NCI-H2029 (cell line): Measurements from ENCODE around the gene KLHL30.

Experiments
- DNase-seq: peaks from one replicate; lab custom pipeline; 2025; lab: John Stamatoyannopoulos, UW

KLHL30 gene, protein sequence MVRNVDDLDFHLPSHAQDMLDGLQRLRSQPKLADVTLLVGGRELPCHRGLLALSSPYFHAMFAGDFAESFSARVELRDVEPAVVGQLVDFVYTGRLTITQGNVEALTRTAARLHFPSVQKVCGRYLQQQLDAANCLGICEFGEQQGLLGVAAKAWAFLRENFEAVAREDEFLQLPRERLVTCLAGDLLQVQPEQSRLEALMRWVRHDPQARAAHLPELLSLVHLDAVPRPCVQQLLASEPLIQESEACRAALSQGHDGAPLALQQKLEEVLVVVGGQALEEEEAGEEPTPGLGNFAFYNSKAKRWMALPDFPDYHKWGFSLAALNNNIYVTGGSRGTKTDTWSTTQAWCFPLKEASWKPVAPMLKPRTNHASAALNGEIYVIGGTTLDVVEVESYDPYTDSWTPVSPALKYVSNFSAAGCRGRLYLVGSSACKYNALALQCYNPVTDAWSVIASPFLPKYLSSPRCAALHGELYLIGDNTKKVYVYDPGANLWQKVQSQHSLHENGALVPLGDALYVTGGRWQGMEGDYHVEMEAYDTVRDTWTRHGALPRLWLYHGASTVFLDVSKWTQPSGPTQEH

DNA sequence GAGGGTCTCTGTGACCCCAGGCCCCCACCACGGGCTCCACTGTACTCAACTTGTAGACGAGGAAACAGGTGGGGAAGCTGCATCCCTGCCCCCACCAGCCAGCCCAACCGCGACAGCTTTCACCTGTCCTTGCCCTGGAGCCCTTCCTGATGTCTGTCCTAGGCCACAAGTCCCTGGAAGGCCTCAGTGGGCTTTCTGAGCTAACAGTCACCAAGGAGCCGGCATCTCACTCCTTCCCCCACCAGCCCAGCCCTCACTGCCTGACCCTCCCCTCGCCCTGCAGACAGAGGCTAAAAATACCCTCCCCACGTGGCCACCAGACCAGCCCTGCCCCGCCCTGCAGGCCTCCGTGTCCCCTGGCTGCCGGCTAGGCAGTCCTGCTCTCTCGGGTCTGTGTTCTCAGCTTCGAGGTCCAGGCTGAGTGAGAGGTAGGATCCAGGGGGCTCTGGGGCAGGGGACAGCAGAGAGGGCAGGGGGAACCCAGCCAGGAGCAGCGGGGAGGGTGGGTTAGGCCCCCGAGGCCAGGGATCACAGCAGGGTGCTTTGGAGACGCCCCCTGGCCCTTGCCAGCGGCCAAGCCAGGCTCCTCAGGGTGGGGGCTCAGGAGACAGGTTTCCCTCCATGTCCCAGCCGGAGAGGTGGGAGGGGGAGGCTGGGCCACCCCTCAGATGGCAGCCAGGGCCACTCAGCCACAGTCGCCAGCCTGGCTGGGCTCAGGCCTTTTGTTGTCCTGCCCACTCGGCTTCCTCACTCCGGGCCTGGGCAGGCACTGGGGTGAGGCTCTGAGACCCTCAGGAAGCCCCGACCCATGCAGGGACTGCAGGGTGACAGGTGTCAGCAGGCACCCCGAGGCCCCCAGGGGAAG, at the start of gene KLHL30:
Gene KLHL30 (plus strand): TSS at position 338 of the 865 bp plus-strand sequence. CDS start 2,087 bp downstream, outside the sequence.
- no peak for DNase-seq

DNA sequence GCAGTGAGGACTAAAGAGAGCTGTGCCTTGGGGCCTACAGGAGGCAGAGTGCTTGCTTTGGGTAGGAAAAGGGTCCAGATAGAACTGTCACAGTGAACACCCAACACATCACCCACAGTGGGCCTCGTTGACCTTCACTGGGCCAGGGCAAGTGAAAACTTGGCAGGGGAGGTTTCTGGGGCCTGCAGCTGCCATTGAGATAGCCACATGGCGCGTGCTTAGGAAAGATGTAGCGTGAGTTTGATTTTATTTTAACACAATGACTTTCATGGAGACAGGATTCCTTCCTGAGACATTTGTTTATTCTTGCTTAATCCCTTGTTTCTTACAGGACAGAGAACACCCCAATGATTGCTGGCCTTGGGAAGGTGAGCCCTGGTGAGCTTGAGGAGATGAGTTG, 47.6 kb upstream of the KLHL30 start:
- no peak for DNase-seq

DNA sequence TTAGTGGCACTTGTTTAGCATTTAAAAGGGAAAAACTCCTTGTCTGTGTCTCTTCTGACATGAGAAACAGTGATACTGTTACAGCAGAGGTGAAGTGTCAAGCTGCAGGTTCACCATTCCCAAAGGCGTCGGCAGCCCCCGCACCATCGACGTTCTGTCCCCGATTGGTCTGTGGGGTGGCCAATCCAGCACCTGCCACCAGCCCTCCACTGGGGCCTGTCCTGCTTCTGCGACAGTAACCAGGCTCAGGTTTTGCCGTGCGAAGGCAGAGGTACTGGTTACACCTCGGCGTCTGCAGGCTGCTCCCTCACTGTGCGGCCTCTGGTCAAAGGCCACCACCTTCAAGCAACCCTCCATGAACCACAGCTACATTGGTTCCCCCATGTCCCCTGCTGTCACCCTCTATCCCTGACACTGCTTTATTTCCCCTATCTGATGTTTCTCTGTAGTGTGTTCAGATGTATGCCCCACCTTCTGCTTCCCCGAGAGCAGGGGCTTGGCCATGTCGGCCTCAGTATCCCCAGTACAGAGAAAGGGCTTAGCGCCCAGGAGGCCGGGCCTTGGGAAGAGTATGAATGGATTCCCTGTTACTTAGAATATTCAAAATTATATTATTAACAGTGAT, 46.9 kb upstream of the KLHL30 start:
- DNase-seq, result no peak

DNA sequence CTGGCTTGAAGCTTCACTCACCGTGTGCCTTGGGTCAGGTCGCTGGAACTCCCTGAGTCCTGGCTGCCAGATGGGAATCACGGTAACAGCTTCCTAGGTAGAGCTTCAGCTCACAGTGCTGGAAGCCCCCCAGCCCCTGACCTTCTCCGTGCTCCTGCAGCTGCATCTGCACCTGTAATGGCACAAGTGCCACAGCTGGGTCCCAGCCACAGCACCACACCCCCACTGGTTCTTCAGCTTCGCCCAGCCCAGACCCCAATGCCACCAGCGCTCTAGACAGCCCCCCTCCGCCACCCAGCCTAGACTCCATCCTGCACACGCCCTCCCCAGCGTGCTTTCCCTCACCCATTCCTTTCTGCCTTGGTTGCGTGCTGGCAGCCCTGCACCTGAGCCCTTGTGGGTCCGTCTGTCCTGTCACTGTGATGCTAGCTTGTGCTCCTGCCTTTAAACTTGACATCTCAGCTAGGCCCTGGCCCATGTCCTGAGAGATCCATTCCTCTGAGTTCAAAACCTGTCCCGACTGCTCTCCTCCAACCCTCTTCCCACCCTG, 45.9 kb upstream of the KLHL30 start:
- DNase-seq, result no peak

DNA sequence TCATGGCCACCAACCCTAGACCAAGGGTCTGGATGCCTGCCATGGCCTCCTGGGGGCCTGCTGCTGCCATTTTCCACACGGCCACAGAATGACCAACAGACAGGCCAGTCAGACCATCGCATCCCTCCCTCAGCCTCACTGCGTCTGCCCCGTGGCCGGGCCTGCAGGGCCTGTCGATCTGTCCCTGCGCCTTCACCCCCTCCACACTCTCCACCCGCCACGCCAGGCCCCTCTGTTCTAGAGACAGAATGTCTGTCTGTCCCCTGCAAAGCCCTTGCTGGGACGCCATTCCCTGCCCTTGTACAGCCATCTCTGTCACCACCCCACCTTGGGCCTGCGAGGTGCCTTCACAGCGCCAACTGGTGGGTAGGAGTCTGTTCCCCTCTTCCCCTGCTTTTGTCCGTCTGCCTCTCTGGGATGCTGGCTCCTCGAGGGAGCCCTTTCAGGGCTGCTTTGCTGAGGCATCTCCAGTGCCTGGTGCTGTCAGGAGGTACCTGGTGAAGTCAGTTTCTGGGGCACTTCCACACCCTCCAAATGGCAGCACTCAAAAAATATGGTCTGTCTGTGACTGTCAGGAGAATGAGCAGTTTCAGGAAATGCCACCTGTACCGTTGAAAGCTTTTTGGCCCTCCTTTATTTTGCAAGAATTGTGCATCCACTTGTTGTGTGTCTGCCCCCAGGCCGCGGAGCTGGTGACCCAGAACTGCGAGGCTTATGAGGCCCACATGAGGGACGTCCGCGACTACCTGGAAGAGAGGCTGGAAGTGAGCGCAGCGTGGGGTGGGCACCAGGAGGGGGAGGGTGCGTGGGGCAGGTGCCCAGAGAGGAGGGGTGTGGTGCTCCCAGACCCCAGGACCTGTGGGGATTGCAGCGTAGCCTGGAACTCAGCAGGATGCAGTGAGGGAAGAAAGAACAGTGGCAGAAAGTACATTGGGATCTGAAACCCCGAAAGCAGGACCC, 45.0 kb upstream of the KLHL30 start:
- DNase-seq, result no peak

DNA sequence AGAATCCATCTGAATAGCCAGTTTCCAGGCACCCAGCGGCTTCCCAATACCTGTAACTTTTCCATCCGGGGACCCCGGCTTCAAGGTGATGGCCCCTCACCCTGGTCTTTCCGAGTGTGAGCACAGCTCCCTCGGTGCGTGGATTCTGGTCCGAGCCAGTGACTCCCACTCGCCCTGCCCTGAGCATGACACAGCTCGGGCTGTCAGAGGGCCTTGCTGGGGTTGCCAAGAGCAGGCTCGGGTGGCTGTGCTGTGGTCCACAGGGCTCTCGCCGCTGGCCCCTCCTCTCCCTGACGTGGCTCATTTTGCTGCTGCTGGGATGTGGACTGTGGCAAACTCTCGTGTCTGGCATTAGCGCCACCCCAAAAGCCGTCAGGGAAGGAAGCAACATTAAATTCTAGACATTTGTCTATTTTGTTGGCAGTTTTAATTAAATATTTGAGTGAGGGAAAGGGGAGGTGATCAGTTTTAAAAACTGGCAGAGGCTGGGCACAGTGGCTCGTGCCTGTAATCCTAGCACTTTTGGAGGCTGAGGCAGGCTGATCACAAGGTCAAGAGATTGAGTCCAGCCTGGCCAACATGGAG, 43.9 kb upstream of the KLHL30 start:
- DNase-seq, result no peak

DNA sequence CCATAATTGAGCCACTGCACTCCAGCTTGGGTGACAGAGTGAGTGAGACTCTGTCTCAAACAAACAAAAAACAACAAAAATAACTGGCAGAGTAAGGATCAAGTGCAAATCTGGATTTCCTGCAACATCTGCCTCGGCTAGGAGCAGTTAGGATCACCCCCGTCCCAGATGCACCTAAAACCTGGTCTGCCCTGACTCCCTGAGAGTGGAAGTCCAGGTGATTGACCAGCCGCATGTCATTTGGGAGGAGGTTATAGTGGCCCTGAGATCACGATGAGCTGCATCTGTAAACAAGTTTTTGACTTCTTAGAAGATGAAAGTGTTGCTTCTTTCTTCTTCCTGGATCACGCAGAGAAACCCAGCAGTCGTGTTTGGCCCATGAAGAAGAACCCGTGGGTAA, 43.3 kb upstream of the KLHL30 start:
- no peak for DNase-seq

DNA sequence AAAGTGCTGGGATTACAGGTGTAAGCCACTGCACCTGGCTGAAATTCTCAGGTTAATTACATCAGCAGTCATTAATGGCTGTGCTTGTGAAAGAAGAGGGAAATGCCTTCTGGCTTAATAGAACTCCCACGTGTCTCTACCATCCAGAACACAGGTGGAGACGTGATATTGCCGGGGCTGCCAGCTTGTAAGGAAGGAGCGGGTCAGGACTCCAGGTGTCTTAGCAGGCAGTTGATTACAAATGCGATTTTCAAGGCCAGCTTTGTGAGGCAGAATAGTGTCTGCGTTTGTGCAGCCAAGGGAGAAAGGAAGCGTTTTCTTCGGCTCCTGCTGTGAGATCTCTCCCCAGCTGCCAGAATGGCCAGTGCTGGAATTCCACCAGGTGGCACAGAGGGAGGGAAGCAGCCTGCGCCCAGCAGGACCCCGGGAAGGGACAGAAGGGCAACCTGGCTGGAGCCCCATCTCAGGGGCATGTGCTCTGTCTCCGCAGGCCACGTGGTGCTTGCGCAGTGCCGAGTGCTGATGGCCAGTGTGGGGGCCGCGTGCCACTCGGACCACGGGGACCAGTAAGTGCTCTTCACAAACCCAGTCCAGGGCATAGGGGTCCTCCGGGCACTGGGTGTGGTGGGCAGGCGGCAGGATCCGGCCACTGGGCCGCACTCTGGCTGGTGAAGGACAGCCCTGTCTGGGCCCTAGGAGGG, 42.0 kb upstream of the KLHL30 start:
- DNase-seq, result peak; percentile 29

DNA sequence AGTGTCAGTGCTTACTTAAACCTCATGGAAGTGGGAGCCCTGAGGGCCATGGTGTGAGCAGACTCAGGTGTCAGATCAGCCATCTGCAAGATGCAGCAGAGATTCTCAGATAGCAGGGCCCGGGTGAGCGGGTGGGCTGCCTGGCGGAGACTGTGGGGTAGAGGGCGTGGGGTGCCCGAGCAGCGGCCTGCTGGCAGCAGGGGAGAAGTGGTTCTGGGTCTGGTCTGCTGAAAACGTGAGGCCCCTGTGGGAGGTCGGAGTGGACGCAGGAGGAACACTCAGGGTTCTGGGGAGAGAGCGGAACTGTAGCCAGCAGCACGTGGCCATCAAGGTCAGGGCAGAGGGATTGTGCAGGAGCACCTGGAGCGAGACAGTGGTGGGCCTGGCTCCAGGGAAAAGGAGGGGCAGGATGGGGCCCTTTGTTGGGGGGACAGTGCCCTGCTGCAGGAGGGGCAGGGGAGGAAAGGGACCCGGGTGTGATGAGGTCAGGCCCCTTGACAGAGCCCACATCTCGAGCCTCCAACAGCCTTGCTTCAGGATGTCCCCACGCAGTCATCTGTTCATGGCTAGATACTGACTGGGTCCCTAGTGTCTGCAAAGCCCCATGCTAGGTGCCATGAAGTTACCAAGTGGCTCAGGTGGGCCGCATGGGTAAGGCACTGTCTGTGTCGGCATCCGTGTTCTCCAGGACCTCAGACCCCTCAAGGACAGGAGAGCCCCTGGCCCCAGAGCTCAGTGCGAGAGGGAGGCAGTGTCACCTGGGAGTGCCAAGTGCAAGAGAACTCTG, 41.1 kb upstream of the KLHL30 start:
- no peak for DNase-seq

DNA sequence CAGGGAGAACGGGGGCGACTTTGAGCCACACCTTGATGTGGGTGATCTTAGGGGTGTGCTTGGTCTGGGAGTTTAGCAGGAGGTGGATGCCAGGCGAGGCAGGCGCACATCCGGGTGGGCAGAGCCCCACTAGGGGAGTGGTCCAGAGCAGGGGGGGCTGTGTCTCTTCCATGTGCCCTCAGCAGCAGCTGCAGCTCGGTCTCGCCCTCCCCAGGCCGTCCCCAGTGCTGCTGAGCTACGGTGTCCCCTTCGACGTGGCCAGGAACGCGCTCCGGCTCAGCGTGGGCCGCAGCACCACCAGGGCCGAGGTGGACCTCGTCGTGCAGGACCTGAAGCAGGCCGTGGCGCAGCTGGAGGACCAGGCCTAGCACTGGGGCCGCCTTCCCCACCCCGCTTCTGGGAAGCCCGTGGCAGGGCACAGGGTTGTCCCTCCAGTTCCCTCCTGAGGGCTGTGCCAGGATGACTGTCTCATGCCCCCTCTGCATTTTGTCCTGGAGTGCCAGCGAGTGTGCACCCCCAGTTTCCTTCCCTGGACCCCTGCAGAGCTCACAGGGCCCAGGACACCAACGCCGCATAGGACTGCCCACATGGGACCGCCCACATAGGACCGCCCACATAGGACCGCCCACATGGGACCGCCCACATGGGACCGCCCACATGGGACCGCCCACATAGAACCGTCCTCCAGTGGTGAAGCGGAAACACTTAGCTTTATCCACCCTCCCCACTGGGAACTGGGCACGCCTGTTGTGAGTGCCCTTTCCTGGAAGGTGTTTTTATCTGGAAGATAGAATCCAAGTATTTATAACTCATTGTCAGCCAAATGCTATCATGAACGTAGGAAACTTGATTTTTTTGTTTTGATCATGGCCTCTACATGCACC, 40.2 kb upstream of the KLHL30 start:
- peak; percentile 81 for DNase-seq

DNA sequence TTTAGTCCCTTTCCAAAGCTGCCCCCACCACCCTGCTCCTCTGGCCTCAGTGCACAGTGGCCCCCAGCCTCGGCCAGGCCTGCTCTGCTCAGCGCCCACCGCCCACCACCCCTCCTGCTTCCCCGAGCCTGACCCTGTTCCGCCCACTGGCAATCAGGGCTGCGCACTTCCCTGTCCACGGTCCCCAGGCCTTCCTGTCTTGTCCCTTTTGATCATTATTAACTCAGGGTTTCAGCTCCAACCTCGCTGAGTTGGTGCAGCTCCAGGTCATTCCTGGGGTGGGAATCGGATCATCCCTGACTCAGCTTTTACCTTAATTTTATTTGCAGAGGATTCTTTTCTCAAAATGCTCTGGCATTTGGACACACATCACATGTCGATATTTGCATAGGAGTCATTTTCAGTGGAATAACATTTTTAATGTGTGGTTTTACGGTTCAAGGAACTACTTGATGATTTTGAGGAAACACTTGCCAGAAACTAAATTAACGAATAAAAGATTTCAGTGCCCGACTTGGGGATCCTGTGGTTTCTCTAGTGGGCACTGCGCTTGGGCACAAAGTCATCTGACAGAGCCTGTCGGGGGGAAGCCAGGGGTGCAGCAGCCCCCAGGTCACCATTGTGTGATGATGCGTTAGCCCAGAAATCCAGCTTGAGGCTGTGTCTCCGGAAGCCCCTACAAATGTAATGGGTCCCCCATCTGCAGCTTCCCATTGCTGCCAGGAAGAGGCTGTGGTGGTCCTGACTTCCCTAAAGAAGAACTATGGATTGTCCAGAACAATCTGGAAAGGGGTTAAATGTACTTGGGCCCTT, 39.4 kb upstream of the KLHL30 start:
- no peak for DNase-seq

DNA sequence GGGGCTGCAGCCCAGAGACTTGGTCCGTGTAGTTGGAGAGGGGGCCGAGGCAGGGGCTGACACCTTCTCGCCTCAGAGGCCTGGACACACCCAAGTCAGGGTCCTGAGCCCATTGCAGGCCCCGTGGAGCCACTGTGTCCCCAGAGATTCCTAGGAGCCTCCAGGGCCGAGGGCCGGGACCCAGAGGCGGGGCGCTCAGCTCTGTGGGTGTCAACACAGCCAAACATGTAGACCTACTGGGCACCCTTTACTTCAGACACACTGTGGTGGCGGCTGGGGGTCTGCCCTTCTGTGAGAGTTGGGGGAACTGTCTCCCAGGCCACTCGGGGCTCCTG, 38.8 kb upstream of the KLHL30 start:
- DNase-seq, result no peak

DNA sequence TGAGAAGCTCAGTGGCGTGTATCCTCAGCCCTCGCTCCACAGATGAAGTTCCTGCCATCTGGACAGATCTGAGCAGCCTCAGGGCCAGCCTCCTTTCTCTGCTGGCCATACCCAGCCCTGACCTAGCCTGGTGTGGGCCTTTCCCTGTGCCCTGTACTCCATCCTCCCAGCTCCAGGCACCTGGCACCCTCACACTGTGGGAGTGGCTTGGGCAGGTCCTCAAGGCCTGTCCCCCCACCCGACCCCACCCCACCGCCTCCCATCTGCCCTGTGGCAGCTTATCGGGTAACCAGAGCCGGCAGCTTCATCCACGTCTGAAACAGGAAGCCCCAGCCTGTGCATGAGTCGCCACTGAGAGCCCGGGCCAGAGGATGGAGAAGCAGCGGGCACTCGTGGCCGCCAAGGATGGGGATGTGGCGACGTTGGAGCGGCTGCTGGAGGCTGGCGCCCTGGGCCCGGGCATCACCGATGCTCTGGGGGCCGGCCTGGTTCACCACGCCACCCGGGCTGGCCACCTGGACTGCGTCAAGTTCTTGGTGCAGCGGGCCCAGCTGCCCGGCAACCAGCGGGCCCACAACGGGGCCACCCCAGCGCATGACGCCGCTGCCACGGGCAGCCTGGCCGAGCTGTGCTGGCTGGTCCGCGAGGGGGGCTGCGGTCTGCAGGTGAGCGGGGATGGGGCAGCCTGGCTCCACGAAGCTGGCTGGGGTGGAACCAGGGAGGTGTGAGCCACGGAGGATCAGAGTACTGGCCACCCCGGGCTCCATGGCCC, 38.2 kb upstream of the KLHL30 start, which contains the start of gene ESPNL:
Gene ESPNL (plus strand): TSS at position 292 of the 772 bp plus-strand sequence. CDS start 80 bp downstream, at position 372.
- DNase-seq, result no peak

DNA sequence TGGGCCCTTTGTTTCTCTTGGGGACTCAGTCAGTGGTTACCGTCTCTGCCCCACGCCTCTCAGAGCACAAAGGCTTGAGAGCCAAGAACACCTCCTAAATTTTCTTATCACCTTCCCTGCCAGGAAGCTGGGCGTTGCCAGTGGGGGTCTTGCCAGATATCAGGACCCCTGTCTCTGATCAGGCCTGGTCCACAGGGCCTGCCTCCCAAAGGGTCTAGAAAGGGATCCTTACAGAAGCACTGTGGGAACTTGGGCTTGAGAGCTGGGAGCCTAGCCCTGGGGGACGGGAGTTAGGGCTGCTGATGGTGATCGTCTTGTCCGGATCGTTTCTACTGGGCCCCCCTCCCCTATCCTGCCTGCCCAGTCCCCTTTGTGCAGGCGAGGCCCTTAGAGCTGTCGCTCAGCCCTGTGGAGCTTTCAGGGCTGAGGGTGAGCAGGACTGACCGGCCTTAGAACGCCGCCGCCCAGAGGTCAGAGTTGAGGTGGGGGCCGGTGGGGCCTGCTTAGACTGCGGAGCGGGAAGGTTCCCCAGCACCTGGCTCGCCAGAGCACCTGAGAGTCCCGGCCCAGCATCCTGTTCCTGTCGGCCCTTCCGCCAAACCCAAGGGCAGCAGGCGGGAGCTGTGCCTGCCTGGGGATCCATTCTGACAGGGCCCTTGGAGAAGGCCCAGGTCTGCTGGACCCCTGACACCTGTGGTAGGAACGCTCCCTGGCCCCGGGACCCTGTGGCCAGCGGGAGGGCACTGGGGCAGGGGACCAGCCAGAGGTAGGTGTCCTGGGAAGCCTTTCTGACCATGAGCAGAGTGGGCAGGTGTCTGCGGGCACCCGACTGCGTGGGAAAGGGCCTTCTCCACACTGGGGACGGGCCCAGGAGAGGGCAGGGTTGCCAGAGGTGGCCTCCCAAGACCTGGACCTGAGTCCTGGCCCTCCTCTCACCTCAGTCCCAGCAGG, 37.4 kb upstream of the KLHL30 start:
- DNase-seq, result no peak
